HG03196 (cell line): ENCODE results near the gene FOXD1.
"Not testable (repeated sequence)": the region's sequence is repeated elsewhere in the genome, so short reads cannot be mapped to it uniquely, and the experiment has no call there.

Source experiments
- ATAC-seq: cut with Tn5 transposase; IDR thresholded peaks from one replicate; pipeline ENCODE4 v1.9.1; 2021; ENCODE audit not compliant: unreplicated experiment

The FOXD1 gene

DNA sequence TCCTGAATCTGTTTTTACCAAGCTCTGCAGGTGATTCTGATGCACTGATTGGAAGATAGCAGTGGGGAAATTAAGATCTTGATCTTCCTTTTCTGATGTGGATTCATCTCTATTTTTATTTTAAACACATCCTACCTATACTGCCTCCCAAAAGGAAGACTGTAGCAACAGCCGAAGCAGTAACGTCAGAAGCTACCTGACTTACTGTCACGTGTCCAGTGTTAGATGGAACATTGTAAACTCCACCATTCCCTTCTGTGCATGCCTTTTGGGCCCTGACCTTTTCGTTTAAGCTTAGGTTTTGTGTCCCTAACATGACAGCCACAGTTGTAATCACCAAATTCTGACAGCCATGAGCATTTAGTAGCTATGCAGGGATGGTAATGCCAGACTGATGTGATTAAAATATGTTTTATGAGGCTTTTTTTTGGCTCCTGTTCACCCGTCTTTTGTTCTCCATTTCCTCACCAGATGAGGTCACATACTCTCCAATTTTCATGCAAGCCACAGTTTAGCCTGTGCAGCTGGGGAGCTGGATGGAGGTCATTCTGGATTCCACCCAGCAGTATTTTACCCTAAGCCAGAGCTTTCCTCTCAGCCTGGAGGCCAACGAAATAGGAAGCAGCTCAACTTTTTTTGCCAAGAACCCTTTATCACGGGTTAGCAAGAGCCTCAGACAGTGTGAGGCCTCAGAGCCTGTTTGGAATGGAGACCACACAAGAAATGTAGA, 15.6 kb upstream of the FOXD1 start:
- no peak for ATAC-seq

DNA sequence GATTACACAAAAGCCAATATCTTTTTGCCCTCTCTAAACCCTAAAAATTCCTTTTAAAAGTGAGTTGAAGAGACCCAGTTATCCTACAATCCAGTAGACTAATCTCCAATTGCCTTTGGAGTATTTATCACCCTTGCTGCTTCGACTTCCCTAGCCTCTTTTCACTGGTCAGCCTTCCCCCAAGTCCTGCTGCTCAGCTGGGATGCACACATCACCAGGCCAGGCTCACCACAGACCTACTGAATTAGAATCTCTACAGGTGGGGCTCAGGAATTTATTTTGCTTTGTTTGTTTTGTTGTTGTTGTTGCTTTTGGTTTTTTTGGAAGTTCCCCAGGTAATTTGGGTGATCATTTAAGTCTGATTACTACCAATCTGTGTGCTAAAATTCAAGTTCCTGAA, 11.6 kb upstream of the FOXD1 start:
- ATAC-seq: no peak

GRCh38 chr5:73459366-73459765, 10.8 kb upstream of the FOXD1 start:
- no peak for ATAC-seq

DNA sequence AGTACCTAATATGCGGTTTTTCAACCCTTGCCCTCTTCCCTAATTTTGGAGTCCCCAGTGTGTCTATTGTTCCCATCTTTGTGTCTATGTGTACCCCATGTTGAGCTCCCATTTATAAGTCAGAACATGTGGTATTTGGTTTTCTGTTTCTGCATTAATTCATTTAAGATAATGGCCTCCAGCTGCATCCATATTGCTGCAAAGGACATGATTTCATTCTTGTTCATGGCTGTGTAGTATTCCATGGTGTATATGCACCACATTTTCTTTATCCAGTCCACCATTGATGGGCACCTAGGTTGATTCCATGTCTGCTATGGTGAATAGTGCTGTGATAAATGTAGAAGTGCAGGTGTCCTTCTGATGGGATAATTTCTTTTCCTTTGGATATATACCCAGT, 7.9 kb upstream of the FOXD1 start:
- ATAC-seq: not testable (repeated sequence)

- ATAC-seq: no peak
These were observed 5.9 kb upstream of the FOXD1 start for GRCh38 chr5:73454379-73455036.

GRCh38 chr5:73452215-73452614, 3.6 kb upstream of the FOXD1 start:
- no peak for ATAC-seq

DNA sequence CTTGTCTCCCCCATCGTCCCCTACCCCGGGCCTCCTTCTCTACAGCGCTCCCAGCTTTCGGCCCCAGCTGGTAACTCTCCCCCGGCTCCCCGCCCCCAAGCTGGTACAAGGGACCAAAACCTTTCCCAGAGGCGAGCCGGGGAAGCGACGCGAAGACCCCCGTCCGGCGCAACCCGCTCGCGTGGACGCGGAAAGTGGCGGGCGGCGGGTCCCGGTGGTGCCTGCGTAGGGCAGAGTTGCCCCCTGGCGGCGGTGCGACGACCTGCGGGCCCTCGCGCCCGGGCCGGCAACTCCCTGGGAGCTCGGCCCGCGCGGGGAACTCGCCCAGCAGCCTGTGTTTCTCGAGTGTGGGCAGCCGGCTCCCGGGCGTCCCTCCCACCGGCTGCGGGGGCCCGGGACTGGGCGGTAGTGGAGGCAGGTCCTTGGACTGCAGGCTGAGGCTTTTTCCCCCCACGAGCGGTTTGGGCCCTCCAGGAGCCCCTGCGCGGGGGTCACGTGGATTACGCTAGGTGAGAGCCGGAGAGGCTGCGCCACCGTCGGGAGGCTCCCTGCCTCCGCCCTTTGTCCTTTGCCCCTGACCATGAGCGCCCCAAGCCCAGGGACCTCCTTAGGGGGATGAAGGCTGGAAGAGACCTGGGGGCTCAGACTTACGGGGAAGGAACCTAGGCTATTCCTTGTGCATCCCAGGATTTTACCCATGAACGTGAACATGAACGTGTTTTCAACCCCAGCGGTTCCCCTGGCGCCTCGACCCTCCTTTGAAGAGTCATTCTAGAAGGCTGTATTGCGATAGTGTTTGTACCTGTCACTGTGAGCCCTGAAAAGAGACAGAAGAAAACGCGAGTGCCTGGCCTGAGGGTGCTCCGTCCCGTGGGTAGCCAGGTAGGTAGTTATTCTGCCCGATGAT, 2.9 kb upstream of the FOXD1 start:
- no peak for ATAC-seq

GRCh38 chr5:73450672-73451223, 2.2 kb upstream of the FOXD1 start:
- ATAC-seq: no peak

DNA sequence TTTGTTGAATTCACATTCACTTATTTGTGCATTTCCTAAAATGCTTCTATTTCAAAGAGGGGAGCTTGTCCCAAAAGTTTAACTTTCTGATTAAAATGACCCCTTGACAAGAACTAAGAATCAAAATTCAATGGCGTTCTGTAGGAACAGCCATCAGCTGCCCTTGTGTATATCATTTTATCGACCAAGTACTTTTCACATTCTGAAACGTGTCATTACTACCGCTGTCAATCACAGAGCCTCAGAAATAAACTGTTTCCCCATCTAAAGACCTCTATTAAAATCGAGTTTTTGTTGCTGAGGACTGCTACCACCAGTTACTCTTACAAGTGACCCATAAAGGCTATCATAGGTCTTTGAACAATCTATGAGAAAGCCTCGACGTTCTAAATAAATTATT, 1.6 kb upstream of the FOXD1 start:
- ATAC-seq: no peak

DNA sequence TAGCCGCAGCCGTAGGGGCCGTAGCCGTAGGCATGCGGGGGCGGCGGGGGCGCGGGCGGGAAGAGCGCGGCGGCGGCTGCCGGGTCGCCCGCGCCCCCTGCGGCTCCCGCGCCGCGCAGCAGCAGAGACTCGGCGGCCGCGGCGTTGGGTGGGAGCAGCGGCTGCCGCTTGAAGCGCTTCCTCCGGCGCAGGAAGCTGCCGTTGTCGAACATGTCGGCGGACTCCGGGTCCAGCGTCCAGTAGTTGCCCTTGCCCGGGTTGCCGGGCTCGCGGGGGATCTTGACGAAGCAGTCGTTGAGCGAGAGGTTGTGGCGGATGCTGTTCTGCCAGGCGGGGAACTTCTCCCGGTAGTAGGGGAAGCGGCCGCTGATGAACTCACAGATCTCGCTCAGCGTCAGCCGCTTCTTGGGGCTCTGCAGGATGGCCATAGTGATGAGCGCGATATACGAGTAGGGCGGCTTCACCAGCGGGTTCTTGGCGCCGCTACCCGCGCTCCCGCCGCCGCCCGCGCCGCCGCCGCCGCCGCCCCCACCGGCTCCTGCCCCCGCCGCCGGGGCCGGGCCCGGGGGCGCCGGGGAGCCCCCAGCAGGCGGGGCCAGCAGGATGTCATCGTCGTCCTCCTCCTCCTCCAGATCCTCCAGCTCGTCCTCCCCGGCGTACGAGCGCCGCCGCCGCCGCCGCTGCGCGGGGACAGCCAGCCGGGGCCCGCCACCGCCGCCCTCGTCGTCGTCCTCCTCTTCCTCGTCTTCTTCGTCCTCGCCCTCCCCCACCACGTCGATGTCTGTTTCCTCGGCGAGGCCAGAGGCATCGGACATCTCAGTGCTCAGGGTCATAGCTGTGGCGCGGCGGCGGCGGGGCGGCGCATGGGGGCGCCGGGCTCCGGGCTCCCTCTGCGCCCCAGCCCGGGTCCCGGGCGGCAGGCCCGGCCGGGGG, 781 bp downstream of the FOXD1 start:
- no peak for ATAC-seq

DNA sequence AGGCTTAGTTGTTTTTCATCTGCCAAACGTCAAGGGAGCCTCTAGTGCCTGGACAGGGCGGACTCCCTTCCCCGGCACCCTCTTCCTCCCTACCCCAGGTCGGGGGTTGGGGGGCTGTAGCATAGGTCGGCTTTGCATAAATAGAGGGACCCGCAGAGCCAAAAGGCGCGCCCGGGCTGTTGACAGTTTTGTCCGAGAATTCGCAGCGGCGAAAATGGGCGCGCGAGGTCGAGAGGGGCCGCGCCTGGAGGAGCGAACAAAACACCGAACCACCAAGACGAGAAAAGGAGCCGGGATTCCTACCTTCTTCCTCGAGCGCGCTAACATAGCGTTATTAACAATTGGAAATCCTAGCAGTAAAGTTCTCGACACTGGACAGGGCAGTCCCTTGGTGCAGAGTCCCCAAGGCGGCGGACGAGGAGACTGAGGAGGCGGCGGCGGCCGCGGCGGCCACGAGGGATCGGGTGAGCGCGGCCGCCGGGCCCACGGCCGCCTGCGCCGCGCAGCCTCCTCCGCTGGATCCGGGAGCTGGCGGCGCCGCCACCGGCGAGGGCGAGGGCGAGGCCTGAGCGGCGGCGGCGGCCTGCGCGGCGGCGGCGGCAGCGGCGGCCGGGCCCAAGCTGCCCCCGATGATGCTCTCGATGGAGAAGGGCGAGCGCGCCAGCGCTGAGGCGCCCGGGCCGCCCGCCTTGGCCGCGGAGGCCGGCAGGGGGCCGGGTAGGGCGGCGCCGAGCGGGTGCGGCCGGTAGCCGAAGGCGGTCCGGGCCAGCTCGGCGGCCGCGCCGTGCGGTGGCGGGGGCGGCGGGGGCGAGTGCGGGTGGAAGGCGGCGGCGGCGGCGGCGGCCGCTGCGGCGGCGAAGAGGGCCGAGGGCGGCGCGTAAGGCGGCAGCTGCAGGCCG, 1.7 kb downstream of the FOXD1 start:
- ATAC-seq: no peak

- no peak for ATAC-seq
These were observed 2.6 kb downstream of the FOXD1 start for GRCh38 chr5:73445665-73446630.

GRCh38 chr5:73444499-73445438, 3.8 kb downstream of the FOXD1 start:
- no peak for ATAC-seq

GRCh38 chr5:73443829-73444498, 4.6 kb downstream of the FOXD1 start:
- ATAC-seq: no peak

- ATAC-seq: no peak
These were observed 5.5 kb downstream of the FOXD1 start for GRCh38 chr5:73442996-73443627.

DNA sequence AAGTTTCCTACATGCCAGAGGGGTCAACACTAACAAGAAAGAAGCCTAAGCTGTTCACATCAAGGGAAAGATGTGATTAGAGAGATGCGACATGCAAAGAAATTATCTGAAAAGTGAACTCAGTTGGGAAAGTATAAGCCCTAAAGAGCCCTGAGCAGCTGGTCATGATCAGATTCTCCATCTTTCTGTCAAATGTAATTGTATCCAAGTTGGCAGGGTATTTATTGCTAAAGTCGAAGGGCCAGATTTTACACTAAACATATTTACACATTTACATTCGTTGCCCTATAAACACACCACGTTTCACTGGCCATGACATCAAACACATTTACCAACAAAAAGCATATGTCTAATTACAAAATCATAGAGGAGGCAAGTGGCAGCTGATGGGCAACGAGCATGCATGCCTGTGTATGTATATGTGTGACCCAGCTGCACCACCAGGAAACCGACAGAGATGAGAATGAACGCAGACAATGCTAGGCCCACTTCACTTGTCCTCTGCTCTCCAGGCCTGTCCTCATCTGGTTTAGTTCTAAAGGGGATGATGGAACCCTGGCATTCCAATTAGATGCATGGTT, 6.3 kb downstream of the FOXD1 start:
- no peak for ATAC-seq
